Testis (tissue), 2 donors: ENCODE data around the gene UBAC2.

Experiments used
- POLR2A ChIP-seq: fragments of 450-650 bp; IDR thresholded peaks from one replicate; pipeline ENCODE4 v1.6.1; 2017; ENCODE audit warnings: antibody characterized with exemption, mild to moderate bottlenecking, moderate library complexity
- TF ChIP-seq, protein P1 (sequence below), 3 experiments: fragments of 450-650 bp in 2 of 3; fragments of 200-600 bp in 1 of 3; sonication (generic) in 1 of 3; IDR thresholded peaks; one replicate each; pipeline ENCODE4 v1.5.1; 2016 to 2019; ENCODE audit warnings: antibody characterized with exemption in 3 of 3, mild to moderate bottlenecking in 2 of 3, moderate library complexity in 1 of 3

DNA sequence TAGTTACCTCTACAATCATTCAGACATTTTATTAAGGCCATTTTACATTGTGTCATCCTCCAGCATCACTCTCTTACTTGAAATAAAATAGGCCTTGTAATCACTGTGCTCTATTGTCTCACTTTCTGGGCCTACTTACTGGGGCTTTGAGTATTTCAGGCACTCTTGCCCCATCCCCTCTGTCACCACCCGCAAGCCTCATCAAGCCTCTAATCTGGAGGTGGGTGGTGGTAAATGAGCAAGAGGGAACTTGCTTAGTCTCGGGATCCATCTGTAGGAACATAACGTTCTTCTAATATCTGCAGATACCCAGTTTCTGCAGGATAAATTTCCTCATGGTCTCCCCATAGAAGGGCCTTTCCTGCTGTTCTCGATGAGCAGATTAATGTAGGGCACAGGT lies 77.0 kb downstream of the UBAC2 start:
- TF ChIP-seq, protein P1, sequence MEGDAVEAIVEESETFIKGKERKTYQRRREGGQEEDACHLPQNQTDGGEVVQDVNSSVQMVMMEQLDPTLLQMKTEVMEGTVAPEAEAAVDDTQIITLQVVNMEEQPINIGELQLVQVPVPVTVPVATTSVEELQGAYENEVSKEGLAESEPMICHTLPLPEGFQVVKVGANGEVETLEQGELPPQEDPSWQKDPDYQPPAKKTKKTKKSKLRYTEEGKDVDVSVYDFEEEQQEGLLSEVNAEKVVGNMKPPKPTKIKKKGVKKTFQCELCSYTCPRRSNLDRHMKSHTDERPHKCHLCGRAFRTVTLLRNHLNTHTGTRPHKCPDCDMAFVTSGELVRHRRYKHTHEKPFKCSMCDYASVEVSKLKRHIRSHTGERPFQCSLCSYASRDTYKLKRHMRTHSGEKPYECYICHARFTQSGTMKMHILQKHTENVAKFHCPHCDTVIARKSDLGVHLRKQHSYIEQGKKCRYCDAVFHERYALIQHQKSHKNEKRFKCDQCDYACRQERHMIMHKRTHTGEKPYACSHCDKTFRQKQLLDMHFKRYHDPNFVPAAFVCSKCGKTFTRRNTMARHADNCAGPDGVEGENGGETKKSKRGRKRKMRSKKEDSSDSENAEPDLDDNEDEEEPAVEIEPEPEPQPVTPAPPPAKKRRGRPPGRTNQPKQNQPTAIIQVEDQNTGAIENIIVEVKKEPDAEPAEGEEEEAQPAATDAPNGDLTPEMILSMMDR (IDR thresholded peaks at IDR 0.05), result no peak
- no peak for TF ChIP-seq POLR2A
